Fibroblast of the aortic adventitia (primary cell): ENCODE measurements around the gene ELF3. TPM values are rescaled to one million over a fixed set of nuclear protein-coding genes. Genes with fewer than 3 reads are reported as not detected.

Source experiments
- DNase-seq: peaks from one replicate; pipeline ENCODE4 v3.0.0-alpha.2; 2010; ENCODE audit warnings: low read depth
- H3K4me3 ChIP-seq: 2 replicates; pipeline ENCODE4 v1.5.1; 2011; ENCODE audit warnings: low read depth, mild to moderate bottlenecking, control low read depth, low read length, moderate library complexity
- CTCF ChIP-seq: IDR thresholded peaks from 2 replicates; pipeline ENCODE4 v1.5.1; 2011; ENCODE audit warnings: mild to moderate bottlenecking, low read length, control low read depth, inconsistent platforms; ENCODE audit not compliant: insufficient read depth
- total RNA-seq: library from RNA; depleted of rRNA; stranded (reverse); fragments of >200 nt; gene quantifications from 2 replicates; pipeline ENCODE4 v1.2.3, GENCODE V29; 2012; ENCODE audit warnings: low replicate concordance

Gene ELF3
- total RNA-seq, 1 donor, result 0.09 TPM

DNA sequence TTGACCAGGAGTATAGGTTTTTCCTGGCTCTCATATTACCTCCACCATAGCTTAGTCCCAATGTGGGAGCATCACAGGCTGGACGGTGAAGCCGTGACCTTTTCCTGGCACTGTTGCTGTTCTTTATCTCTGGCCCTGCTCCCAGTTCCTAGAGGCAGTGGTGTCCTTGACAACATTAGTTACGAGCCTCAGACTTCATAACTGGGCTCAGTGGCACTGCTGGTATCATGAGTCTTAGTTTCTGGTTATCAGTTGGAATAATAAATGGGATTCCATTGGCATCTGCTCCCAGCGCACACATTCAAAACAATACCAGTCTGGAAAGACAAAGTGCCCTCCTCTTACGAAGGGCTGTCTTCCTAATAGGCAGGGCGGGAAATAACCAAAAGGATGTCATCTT is 20.0 kb upstream of the ELF3 start:
- no peak for TF ChIP-seq CTCF
- no peak overlapping the region for H3K4me3 ChIP-seq
- DNase-seq, result peak; percentile 13

DNA sequence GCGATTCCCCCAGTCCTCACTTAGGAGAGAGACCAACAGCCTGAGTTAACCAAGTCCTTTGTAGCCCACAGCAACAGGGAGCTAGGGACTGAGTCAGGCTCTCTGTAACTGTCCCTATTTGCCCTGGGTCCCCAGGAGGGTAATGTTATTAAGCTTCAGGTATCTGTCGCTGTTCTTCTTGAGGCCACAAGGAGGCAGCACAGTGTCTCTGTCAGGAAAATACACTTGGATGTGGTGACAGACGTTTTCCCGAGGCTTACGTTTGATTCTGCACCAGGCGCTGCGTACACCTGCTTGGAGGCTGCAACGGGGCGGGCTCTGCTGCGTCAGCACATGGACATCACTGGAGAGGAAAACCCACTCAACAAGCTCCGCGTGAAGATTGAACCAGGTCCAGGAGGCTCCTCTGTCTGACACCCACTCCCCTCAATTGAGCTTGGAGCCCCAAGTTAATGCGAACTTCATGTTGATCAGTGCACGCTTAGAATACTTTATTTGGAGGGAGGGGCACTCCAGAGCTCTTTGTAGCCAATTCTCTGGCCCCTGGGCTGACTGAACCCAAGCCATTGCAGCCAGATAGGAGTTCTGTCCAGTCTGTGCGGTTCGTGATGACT is 10.7 kb upstream of the ELF3 start:
- TF ChIP-seq CTCF, result peak; percentile 79
- no peak overlapping the region for H3K4me3 ChIP-seq
- DNase-seq, result peak; percentile 51

GRCh38 chr1:202002507-202002906 is 7.9 kb upstream of the ELF3 start:
- TF ChIP-seq CTCF, result no peak
- no peak overlapping the region for H3K4me3 ChIP-seq

DNA sequence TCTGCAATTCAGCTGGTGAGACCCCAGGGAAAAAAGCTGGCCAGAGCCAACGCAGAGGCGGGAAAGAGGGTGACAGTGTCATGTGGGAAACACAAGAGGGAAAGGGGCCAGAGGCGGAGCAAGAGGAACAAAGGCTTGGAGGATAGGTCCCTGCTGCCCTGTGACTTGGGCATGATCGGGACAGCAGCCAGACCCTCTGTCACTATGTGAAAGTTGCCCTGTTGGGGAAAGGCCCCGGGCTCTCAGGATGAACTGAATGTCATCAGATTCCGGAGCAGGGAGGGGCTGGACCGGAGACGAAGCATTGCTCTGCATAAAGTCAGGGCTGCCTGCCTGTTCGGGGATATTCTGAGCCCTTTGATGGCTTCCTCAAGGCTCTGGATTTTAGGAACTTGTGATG is 5.7 kb upstream of the ELF3 start:
- no peak for DNase-seq
- no peak for TF ChIP-seq CTCF
- no peak overlapping the region for H3K4me3 ChIP-seq

More at GRCh38 chr1:202002507-202002906, 7.9 kb upstream of the ELF3 start:
- no peak for DNase-seq

DNA sequence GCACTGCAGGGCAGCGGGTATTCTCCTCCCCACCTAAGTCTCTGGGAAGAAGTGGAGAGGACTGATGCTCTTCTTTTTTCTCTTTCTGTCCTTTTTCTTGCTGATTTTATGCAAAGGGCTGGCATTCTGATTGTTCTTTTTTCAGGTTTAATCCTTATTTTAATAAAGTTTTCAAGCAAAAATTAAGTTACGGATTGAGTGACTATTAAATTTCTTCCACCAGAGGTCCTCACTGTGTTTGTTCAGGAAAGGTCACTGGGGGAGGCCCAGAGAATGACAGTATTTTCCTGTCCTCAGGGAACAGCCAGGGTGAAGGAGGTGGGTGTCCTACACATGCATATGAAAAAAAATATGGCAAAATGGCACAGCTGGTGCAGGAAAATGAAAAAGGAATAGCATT is 4.4 kb upstream of the ELF3 start:
- TF ChIP-seq CTCF, result peak; percentile 32
- no peak overlapping the region for H3K4me3 ChIP-seq
- DNase-seq, result peak; percentile 36

DNA sequence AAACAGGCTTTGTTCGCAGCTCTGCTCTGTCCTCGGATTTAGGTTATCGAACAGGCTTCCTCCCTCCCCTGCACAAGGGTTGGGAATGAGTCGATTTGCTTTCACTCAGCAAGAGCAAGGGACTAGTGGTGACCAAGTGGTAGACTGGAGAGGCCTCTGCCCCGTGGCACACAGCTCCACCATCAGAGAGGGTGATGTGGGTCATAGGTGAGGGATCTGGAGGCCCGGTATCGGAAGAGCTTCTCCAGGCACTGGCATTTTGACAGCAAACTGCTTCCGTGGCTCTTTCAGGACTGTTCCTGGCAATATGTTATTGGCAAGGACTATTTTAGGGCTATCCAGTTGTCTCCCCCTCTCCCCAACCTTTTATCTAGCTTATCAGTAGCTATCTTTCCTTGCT is 3.1 kb upstream of the ELF3 start:
- DNase-seq, result no peak
- no peak overlapping the region for H3K4me3 ChIP-seq
- TF ChIP-seq CTCF, result no peak

- no peak for TF ChIP-seq CTCF
- peak; percentile 33 for DNase-seq
Measured at GRCh38 chr1:202007805-202008489, 2.4 kb upstream of the ELF3 start.

More at GRCh38 chr1:202007805-202008489, 2.4 kb upstream of the ELF3 start:
- no peak overlapping the region for H3K4me3 ChIP-seq
